ENCODE measurements around the gene RNF144B.
"Not testable (repeated sequence)": the region's sequence is repeated elsewhere in the genome, so short reads cannot be mapped to it uniquely, and the experiment has no call there.

Gene RNF144B

GRCh38 chr6:18444111-18444510, 57.0 kb downstream of the RNF144B start:
- no peak for DNase-seq (ENCODE audit: low spot score)

- DNase-seq (ENCODE audit: low spot score), result no peak
Measured at GRCh38 chr6:18445228-18445627, 58.1 kb downstream of the RNF144B start.

GRCh38 chr6:18446771-18447170, 59.6 kb downstream of the RNF144B start:
- DNase-seq (ENCODE audit: low spot score), result no peak

GRCh38 chr6:18447552-18447951, 60.4 kb downstream of the RNF144B start:
- no peak for DNase-seq (ENCODE audit: low spot score)

- DNase-seq (ENCODE audit: low spot score), result no peak
Measured at GRCh38 chr6:18451756-18452155, 64.6 kb downstream of the RNF144B start.

GRCh38 chr6:18454446-18454845, 67.3 kb downstream of the RNF144B start:
- no peak for DNase-seq (ENCODE audit: low spot score)

GRCh38 chr6:18457065-18457737, 70.1 kb downstream of the RNF144B start:
- DNase-seq (ENCODE audit: low spot score), result no peak

GRCh38 chr6:18458086-18458485, 70.9 kb downstream of the RNF144B start:
- not testable (repeated sequence) for DNase-seq (ENCODE audit: low spot score)

- DNase-seq (ENCODE audit: low spot score), result no peak
Measured at GRCh38 chr6:18463429-18463828, 76.3 kb downstream of the RNF144B start.

GRCh38 chr6:18464176-18464575, 77.0 kb downstream of the RNF144B start:
- DNase-seq (ENCODE audit: low spot score), result no peak

- no peak for DNase-seq (ENCODE audit: low spot score)
Measured at GRCh38 chr6:18465410-18466154, 78.4 kb downstream of the RNF144B start.

- DNase-seq (ENCODE audit: low spot score), result no peak
Measured at GRCh38 chr6:18467741-18468502, 80.8 kb downstream of the RNF144B start.

- no peak for DNase-seq (ENCODE audit: low spot score)
Measured at GRCh38 chr6:18468503-18468843, 81.3 kb downstream of the RNF144B start.

- DNase-seq (ENCODE audit: low spot score), result no peak
Measured at GRCh38 chr6:18469536-18469935, 82.4 kb downstream of the RNF144B start.

- DNase-seq (ENCODE audit: low spot score), result no peak
Measured at GRCh38 chr6:18471232-18471964, 84.2 kb downstream of the RNF144B start.

- DNase-seq (ENCODE audit: low spot score), result no peak
Measured at GRCh38 chr6:18472941-18473340, 85.8 kb downstream of the RNF144B start.

GRCh38 chr6:18473755-18474154, 86.6 kb downstream of the RNF144B start:
- no peak for DNase-seq (ENCODE audit: low spot score)

GRCh38 chr6:18477301-18477941, 90.3 kb downstream of the RNF144B start:
- no peak for DNase-seq (ENCODE audit: low spot score)

- DNase-seq (ENCODE audit: low spot score), result no peak
Measured at GRCh38 chr6:18478610-18479009, 91.5 kb downstream of the RNF144B start.

GRCh38 chr6:18481870-18482269, 94.7 kb downstream of the RNF144B start:
- no peak for DNase-seq (ENCODE audit: low spot score)

GRCh38 chr6:18485660-18486435, 98.7 kb downstream of the RNF144B start:
- DNase-seq (ENCODE audit: low spot score), result no peak
